Cortex of kidney (tissue), 1 donor: Measurements from ENCODE around the gene GLP1R.

Source experiments
- DNase-seq: peaks from one replicate; lab custom pipeline; 2025; lab: John Stamatoyannopoulos, UW

The GLP1R gene

GRCh38 chr6:39048481-39049399, at the start of gene GLP1R:
Gene GLP1R, plus strand, starts transcription at chr6:39048781. Its CDS starts 60 bp downstream, at chr6:39048841.
- no peak for DNase-seq

GRCh38 chr6:39003072-39003471, 45.5 kb upstream of the GLP1R start:
- DNase-seq: no peak

- DNase-seq: no peak
These were observed 45.1 kb upstream of the GLP1R start for GRCh38 chr6:39003492-39003891.

- DNase-seq: no peak
These were observed 43.8 kb upstream of the GLP1R start for GRCh38 chr6:39004801-39005200.

GRCh38 chr6:39005774-39006173, 42.8 kb upstream of the GLP1R start:
- no peak for DNase-seq

DNA sequence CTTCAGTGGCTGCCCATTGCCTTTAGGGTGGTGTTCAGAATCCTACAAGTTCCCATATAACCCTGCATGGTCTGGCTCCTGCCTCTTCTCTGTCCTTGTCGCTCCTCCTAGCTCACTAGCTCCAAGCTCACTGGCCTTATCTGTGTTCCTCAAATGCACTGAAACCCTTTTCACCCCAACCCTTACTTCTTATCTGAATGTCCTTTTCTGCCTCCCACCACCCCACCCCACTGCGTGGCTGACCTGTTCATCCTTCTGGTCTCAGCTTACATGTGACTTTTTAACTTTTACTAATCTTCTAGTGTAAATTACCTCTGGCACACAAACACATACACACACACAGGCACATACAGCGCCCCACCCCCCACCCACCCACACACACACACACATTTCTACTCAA, 41.0 kb upstream of the GLP1R start:
- no peak for DNase-seq

- DNase-seq: no peak
These were observed 39.8 kb upstream of the GLP1R start for GRCh38 chr6:39008737-39009136.

DNA sequence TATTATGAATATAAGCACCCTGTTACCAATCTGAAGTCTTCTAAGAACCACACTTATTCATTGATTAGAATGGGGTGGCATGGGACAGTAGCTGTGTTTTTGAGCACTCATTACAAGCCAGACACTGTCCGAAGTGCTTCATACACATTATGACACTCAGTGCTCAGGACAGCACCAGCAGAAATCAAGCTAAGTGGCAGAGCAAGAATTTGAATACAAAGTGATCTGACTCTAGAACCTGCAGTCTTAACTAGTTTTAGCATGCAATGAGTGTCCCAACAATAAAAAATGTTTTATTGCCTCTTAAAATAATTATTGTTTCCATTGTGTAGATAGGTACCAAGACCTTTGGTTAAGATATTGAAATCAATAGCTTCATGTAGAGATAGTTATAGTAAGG, 39.1 kb upstream of the GLP1R start:
- DNase-seq: no peak

GRCh38 chr6:39016839-39017546, 31.6 kb upstream of the GLP1R start:
- no peak for DNase-seq

DNA sequence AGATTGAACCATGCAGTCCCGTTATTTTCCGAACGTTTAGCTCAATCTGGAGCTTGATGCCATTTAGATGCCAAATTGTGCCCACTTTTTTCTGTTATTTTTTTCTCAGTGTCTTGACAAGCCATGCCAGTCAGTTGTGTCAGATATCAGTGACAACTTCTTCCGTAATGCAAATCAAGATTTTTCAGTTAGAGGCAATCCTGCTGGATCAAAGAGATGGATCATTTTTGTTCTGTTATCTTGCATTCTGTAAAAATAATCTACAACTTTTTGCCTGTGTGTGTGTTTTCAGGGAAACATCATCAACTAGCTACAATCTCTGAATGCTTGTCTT, 31.1 kb upstream of the GLP1R start:
- DNase-seq: no peak

GRCh38 chr6:39018103-39018502, 30.5 kb upstream of the GLP1R start:
- DNase-seq: no peak

GRCh38 chr6:39020136-39020535, 28.4 kb upstream of the GLP1R start:
- DNase-seq: no peak

GRCh38 chr6:39021041-39021440, 27.5 kb upstream of the GLP1R start:
- DNase-seq: no peak

DNA sequence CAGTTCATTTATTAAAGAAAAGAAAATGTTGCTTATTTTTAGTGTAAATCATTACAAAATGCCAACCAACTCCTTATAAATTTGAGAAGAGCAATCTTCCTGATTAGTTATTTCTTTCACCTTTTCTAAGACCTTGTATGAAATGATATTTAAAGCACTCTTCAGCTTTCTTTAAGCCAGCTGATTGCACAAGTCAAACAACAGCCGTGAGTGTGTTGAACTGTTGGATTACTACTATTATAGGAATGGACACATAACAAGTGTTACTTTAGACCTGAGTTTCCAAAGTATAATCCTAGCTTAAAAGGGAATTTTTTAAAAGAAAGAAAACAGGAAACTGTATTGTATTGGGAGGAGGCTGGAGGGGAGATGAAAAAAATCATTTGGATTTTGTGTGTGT, 26.8 kb upstream of the GLP1R start:
- DNase-seq: no peak

DNA sequence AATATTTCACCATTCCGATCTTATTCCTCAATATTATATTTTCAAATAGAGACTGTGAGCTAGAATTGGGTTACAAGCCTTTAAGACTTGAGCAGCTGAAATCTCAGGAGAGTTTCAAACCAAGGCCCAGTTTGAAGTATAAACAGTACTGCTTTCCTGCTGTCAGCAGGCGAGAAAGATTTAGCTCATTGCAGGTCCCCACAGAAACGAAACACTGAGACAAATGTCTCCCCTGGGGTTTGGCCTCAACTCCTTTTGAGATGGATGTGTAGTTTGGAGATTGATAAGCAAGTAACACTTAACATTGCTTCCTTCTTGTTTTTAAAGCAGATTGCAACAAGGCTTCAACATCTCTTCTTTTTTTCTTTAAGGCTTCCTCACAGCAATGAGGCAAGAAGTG, 22.4 kb upstream of the GLP1R start:
- no peak for DNase-seq

DNA sequence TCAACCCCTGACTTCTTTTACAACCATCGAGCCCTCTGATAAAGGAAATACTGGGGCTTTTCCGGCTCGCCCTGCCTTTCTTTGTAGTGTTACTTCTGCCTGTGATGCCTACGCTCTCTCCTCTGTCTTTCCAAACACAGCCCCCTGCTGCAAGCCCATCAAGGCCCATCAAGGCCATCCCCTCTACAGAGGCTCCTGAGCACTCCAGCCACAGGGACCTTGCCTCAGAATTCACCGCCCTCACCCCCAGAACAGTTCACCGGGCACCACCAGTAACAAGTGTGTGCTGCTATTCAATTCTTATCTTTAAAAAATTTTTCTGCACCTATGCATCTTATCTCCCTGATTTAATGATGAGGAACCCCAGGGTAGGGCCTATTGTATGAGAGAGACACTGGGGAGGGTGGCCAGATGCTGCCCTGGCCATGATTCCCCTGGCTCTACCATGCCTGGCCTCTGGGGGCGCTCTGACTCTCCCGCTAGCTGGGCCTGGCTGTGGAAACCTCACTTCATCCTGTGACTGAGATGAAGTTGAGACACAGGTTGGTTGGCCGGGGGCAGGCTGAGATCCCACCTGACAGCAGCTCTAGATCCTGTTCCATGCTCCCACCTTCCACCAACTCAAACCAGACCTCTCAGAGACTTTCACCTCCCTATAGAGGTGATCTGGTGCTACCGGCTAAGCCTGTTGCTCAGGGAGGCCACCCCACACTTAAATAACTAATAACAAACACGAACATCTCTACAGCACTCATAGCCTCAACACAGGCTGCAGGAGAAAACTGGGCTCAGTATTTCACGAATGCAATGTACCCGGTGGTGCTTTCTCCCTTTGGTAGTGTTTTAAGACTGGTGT, 19.2 kb upstream of the GLP1R start:
- no peak for DNase-seq

- DNase-seq: no peak
These were observed 12.9 kb upstream of the GLP1R start for GRCh38 chr6:39035681-39036080.

DNA sequence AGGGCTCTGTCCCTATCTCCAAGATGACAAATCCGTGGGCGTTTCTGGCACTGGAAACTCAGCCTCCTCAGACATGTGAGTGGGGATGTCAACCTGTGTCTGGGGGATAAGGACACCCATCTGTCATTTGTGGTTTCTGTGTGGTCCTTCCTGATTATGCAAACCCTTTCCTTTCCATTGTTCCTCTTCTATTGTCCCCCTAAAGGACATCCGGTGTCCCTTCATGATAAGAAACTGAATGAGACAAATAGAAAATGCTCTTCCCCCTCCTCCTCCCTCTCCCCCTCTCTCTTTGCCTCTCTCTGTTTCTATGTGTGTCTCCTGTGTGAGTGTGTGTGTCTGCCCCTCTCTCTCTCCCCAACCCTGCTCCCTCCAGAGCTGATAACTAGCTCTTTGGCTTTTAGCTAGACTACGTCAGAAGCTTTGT, 11.5 kb upstream of the GLP1R start:
- no peak for DNase-seq

DNA sequence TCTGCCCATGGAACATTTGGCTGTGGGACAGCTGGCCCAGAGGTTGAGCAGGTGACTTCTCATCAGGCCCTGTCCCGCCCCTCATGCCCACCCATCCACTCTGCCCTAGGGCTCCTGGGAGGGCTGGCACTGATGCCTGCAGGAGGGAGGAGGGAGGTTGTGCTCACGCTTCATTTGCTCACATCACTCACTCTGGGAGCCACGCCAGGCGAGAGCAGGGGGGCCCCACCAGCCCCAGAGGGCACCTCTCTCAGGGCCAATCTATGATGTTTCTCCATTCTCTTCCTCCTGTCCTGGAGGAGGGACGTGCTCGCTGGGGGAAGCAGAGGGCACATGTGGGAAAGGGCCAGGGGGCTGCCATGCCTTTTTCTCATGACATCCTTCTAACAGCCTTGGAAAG, 10.9 kb upstream of the GLP1R start:
- DNase-seq: no peak

DNA sequence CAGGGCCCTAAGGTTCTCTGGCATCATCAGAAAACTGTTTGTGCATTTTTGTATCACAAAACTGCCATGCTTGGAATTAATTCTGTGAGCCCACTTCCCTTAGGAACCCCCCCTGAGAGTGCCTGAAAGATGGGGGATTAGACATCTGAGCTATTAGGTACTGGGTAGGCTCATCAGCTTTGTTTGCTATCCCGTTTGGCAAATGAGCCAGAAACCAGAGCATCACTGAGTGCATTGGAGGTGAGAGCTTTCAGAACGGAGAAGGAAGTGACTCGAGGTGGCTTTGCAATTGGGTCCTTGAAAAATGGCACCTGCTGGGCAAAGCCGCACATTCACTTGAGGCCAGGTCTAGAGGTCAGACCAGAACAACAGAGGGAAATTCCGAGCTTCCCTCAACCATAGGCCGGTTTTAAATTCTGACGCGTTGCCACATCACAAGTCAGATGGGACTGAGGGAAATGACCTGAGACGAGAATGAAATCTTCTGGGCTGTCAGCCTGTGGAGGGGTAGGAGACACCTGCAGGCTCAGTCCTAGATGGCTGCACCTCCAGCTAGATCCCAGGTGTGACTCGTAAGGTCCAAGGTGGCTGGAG, 8.4 kb upstream of the GLP1R start:
- DNase-seq: no peak

DNA sequence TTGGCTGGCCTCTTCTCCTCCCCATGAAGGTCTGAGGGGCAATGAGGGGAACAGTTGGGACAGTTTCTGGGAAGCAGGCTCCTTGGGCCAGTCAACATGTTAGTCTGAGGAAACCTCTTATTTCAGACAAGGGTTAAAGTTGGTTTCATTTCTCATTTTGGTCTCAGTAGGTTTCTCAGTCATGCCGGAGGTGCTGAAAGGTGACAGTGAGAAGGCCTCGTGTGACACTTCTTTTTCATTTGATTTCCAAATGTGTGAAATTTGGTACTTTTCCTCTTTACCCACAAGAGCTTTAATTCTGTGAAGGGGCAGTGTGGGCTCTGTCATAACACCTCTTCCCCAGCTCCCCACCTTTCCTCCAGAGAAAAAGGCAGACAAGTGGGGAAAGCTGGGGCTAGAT, 7.5 kb upstream of the GLP1R start:
- DNase-seq: no peak

GRCh38 chr6:39043776-39044175, 4.8 kb upstream of the GLP1R start:
- no peak for DNase-seq
